ENCODE results near the gene MAPK8.

Gene MAPK8

DNA sequence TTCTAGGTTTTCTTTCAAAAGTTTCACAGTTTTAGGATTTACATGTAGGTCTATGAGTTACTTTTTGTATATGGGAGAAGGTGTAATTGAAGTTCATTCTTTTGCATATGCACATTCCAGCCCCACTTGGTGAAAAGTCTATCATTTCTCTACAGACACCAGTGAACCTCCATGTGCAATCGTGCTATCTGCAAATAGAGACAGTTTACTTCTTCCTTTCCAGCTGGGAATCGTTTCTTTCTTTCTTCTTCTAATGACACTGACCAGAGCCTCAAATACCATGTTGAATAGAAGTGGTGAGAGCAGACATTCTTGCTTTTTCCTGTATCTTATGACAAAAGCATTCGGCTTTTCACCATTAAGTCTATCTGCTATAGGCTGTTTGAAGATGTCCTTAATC is 175.7 kb downstream of the MAPK8 start:
- Histone ChIP-seq H3K4me3 (ENCODE audit: low read length) (no peak overlapping the region), H3K4me1 (ENCODE audit: insufficient read depth, low read length) (peaks cover 9% of the 10 kb centered on the region; the same call in 1 of the 2 replicates), H3K27me3 (ENCODE audit: insufficient read depth, low read length) (no peaks in the 10 kb centered on the region), H3K36me3 (ENCODE audit: insufficient read depth, low read length) (no peaks in the 10 kb centered on the region), H3K27ac (ENCODE audit: low read depth, low read length) (no peak overlapping the region), H3K9me3 (ENCODE audit: insufficient read depth, low read depth, low read length) (no peaks in the 10 kb centered on the region), H3K9ac (ENCODE audit: low read depth, low read length) (no peak overlapping the region)
- 97% methylated on average over 3 of the region's 3 CpGs for WGBS

GRCh38 chr10:48484911-48485310 is 178.4 kb downstream of the MAPK8 start:
- H3K9ac ChIP-seq (ENCODE audit: low read depth, low read length) = no peak overlapping the region
- H3K4me3 ChIP-seq (ENCODE audit: low read length) = no peak overlapping the region
- peaks cover 9% of the 10 kb centered on the region; the same call in 1 of the 2 replicates for H3K4me1 ChIP-seq (ENCODE audit: insufficient read depth, low read length)
- no peaks in the 10 kb centered on the region for H3K36me3 ChIP-seq (ENCODE audit: insufficient read depth, low read length)
- H3K9me3 ChIP-seq (ENCODE audit: insufficient read depth, low read depth, low read length) = no peaks in the 10 kb centered on the region
- H3K27ac ChIP-seq (ENCODE audit: low read depth, low read length) = no peak overlapping the region
- WGBS = 40% methylated on average over 3 of the region's 3 CpGs
- H3K27me3 ChIP-seq (ENCODE audit: insufficient read depth, low read length) = no peaks in the 10 kb centered on the region

GRCh38 chr10:48485711-48486110 is 179.2 kb downstream of the MAPK8 start:
- no peaks in the 10 kb centered on the region for H3K36me3 ChIP-seq (ENCODE audit: insufficient read depth, low read length)
- no peak overlapping the region for H3K27ac ChIP-seq (ENCODE audit: low read depth, low read length)
- H3K27me3 ChIP-seq (ENCODE audit: insufficient read depth, low read length) = no peaks in the 10 kb centered on the region
- peaks cover 9% of the 10 kb centered on the region; the same call in 1 of the 2 replicates for H3K4me1 ChIP-seq (ENCODE audit: insufficient read depth, low read length)
- no peaks in the 10 kb centered on the region for H3K9me3 ChIP-seq (ENCODE audit: insufficient read depth, low read depth, low read length)
- H3K9ac ChIP-seq (ENCODE audit: low read depth, low read length) = no peak overlapping the region
- no peak overlapping the region for H3K4me3 ChIP-seq (ENCODE audit: low read length)

GRCh38 chr10:48487244-48487643 is 180.8 kb downstream of the MAPK8 start:
- Histone ChIP-seq H3K4me1 (ENCODE audit: insufficient read depth, low read length) (peaks cover 9% of the 10 kb centered on the region; the same call in 1 of the 2 replicates), H3K36me3 (ENCODE audit: insufficient read depth, low read length) (no peaks in the 10 kb centered on the region), H3K27ac (ENCODE audit: low read depth, low read length) (no peak overlapping the region), H3K9ac (ENCODE audit: low read depth, low read length) (no peak overlapping the region), H3K27me3 (ENCODE audit: insufficient read depth, low read length) (no peaks in the 10 kb centered on the region), H3K9me3 (ENCODE audit: insufficient read depth, low read depth, low read length) (no peaks in the 10 kb centered on the region), H3K4me3 (ENCODE audit: low read length) (no peak overlapping the region)
- 93% methylated on average over 1 of the region's 1 CpG for WGBS
